HCT116 (cell line): ENCODE data around the gene COMMD1. TPM values are rescaled to one million over a fixed set of nuclear protein-coding genes. Genes with fewer than 3 reads are reported as not detected.

Experiments
- ATAC-seq: fragments of 200-7000 bp; cut with Tn5 transposase; 2 replicates; pipeline ENCODE4 v1.9.1; 2020; ENCODE audit warnings: mild to moderate bottlenecking, moderate library complexity
- BruUV-seq: library from RNA; stranded (reverse); fragments of 400-500 nt; replicated peaks from 2 replicates; lab custom pipeline; 2021; lab: Mats Ljungman, UMichigan
- CTCF ChIA-PET: fragments of 300-600 bp; sonication (Branson Sonifier 250); formaldehyde crosslinking; loops from one replicate; lab custom pipeline; 2021; ENCODE audit warnings: antibody characterized with exemption; lab: Charles Lee
- POLR2A ChIA-PET: fragments of 300-600, 350-600 bp; sonication (Branson Sonifier 250); formaldehyde crosslinking; loops from one replicate; lab custom pipeline; 2021; ENCODE audit warnings: antibody characterized with exemption; lab: Charles Lee
- RAD21 ChIA-PET, 2 experiments: fragments of 300-600 bp; sonication (Branson Sonifier 250); formaldehyde crosslinking; loops; one replicate each; lab custom pipeline; 2023; ENCODE audit warnings: low total read pairs in 2 of 2; ENCODE audit not compliant: uncharacterized antibody in 2 of 2, unreplicated experiment in 2 of 2, low non-redundant PET in 1 of 2; lab: Charles Lee
- DNase-seq: peaks from one replicate; pipeline ENCODE4 v3.0.0-alpha.2; 2010; ENCODE audit warnings: low read depth, low spot score
- H2AFZ ChIP-seq: fragments of 200-600 bp; shearing (Covaris generic), sonication (generic); 2 replicates; pipeline ENCODE4 v1.6.1; 2017; ENCODE audit warnings: low read depth, mixed run types, mixed read lengths, antibody characterized with exemption, low read length; ENCODE audit not compliant: poor library complexity, severe bottlenecking
- H3K27ac ChIP-seq: 2 replicates; pipeline ENCODE4 v1.5.1; 2012; ENCODE audit warnings: low read depth, low read length
- H3K27me3 ChIP-seq: fragments of 200-600 bp; sonication (generic); 2 replicates; pipeline ENCODE4 v1.6.1; 2016; ENCODE audit warnings: mixed run types, low read length, mixed read lengths; ENCODE audit not compliant: insufficient read depth
- H3K36me3 ChIP-seq, 2 experiments: fragments of 200-500 bp in 1 of 2; fragments of 200-600 bp in 1 of 2; sonication (Bioruptor generic) in 1 of 2; sonication (generic) in 1 of 2; 2 replicates each; pipeline versions ENCODE4 v1.5.1 to v1.6.1; 2014 to 2016; ENCODE audit warnings: low read length in 2 of 2, inconsistent platforms in 1 of 2, mixed read lengths in 1 of 2, mixed run types in 1 of 2; ENCODE audit not compliant: insufficient read depth in 2 of 2, control insufficient read depth in 1 of 2
- H3K4me1 ChIP-seq, 2 experiments: fragments of 200-600 bp in 1 of 2; sonication (generic) in 1 of 2; 2 replicates each; pipeline versions ENCODE4 v1.5.1 to v1.6.1; 2012 to 2017; ENCODE audit warnings: low read length in 2 of 2, inconsistent platforms in 1 of 2, mild to moderate bottlenecking in 1 of 2, mixed read lengths in 1 of 2, mixed run types in 1 of 2, moderate library complexity in 1 of 2; ENCODE audit not compliant: insufficient read depth in 2 of 2, control insufficient read depth in 1 of 2
- H3K4me2 ChIP-seq: fragments of 200-600 bp; sonication (generic); 2 replicates; pipeline ENCODE4 v1.6.1; 2017; ENCODE audit warnings: mixed run types, low read length, mixed read lengths
- H3K4me3 ChIP-seq, 2 experiments: fragments of 200-600 bp in 1 of 2; sonication (generic) in 1 of 2; replicated peaks in 1 of 2; 2 replicates each; pipeline ENCODE4 v1.5.1; 2011 to 2016; ENCODE audit warnings: low read length in 2 of 2, control low read depth in 1 of 2, low read depth in 1 of 2, mild to moderate bottlenecking in 1 of 2, mixed read lengths in 1 of 2, mixed run types in 1 of 2
- H3K79me2 ChIP-seq: fragments of 200-600 bp; sonication (generic); 2 replicates; pipeline ENCODE4 v1.6.1; 2017; ENCODE audit warnings: mild to moderate bottlenecking, mixed run types, low read length, moderate library complexity, mixed read lengths; ENCODE audit not compliant: insufficient read depth
- H3K9ac ChIP-seq: fragments of 200-600 bp; sonication (generic); 2 replicates; pipeline ENCODE4 v1.6.1; 2016; ENCODE audit warnings: low read length, mixed read lengths
- H3K9me2 ChIP-seq: fragments of 200-600 bp; sonication (generic), shearing (Covaris generic); 2 replicates; pipeline ENCODE4 v1.6.1; 2017; ENCODE audit warnings: mixed run types, mild to moderate bottlenecking, moderate library complexity; ENCODE audit not compliant: insufficient read depth
- H3K9me3 ChIP-seq, 2 experiments: fragments of 200-500 bp in 1 of 2; fragments of 200-600 bp in 1 of 2; sonication (Bioruptor generic) in 1 of 2; sonication (generic) in 1 of 2; 2 replicates each; pipeline ENCODE4 v1.6.1; 2014 to 2017; ENCODE audit warnings: low read length in 2 of 2, mixed read lengths in 2 of 2, inconsistent platforms in 1 of 2, low read depth in 1 of 2, mild to moderate bottlenecking in 1 of 2, mixed run types in 1 of 2, moderate library complexity in 1 of 2; ENCODE audit not compliant: control insufficient read depth in 1 of 2, insufficient read depth in 1 of 2
- H4K20me1 ChIP-seq: fragments of 200-600 bp; sonication (generic), shearing (Covaris generic); 2 replicates; pipeline ENCODE4 v1.6.1; 2017; ENCODE audit warnings: mixed run types, mild to moderate bottlenecking, moderate library complexity; ENCODE audit not compliant: insufficient read depth
- CBX3 ChIP-seq: IDR thresholded peaks from 2 replicates; pipeline ENCODE4 v1.6.1; 2012; ENCODE audit warnings: low read depth
- CEBPB ChIP-seq: IDR thresholded peaks from 2 replicates; pipeline ENCODE4 v1.6.1; 2012; ENCODE audit warnings: low read depth
- EGR1 ChIP-seq: IDR thresholded peaks from 2 replicates; pipeline ENCODE4 v1.6.1; 2012; ENCODE audit warnings: low read depth
- EZH2 ChIP-seq: fragments of 200-600 bp; sonication (generic); IDR thresholded peaks from 2 replicates; pipeline ENCODE4 v1.6.1; 2017; ENCODE audit warnings: antibody characterized with exemption, mixed run types
- EZH2phosphoT487 ChIP-seq: fragments of 200-600 bp; IDR thresholded peaks from 2 replicates; pipeline ENCODE4 v1.6.1; 2018; ENCODE audit warnings: antibody characterized with exemption, borderline replicate concordance
- FOSL1 ChIP-seq: IDR thresholded peaks from 2 replicates; pipeline ENCODE4 v1.6.1; 2012; ENCODE audit warnings: low read depth
- JUND ChIP-seq: IDR thresholded peaks from 2 replicates; pipeline ENCODE4 v1.6.1; 2012
- POLR2AphosphoS5 ChIP-seq: IDR thresholded peaks from 2 replicates; pipeline ENCODE4 v1.6.1; 2011; ENCODE audit warnings: mild to moderate bottlenecking, low read depth, low read length, moderate library complexity
- REST ChIP-seq: IDR thresholded peaks from 2 replicates; pipeline ENCODE4 v1.6.1; 2012; ENCODE audit warnings: low read depth
- SIN3A ChIP-seq: IDR thresholded peaks from 2 replicates; pipeline ENCODE4 v1.6.1; 2012; ENCODE audit warnings: low read depth
- SP1 ChIP-seq: IDR thresholded peaks from 2 replicates; pipeline ENCODE4 v1.6.1; 2012; ENCODE audit warnings: low read depth
- SRF ChIP-seq: IDR thresholded peaks from 2 replicates; pipeline ENCODE4 v1.6.1; 2012; ENCODE audit warnings: low read depth
- TCF7L2 ChIP-seq: IDR thresholded peaks from 2 replicates; pipeline ENCODE4 v1.7.0; 2011; ENCODE audit warnings: borderline replicate concordance, inconsistent platforms; ENCODE audit not compliant: insufficient read depth, insufficient read length; ENCODE audit errors: extremely low read depth
- YY1 ChIP-seq: IDR thresholded peaks from 2 replicates; pipeline ENCODE4 v1.6.1; 2011; ENCODE audit warnings: low read length, low read depth, moderate library complexity, mild to moderate bottlenecking; ENCODE audit not compliant: insufficient replicate concordance; ENCODE audit errors: extremely low read depth
- ZBTB33 ChIP-seq: IDR thresholded peaks from 2 replicates; pipeline ENCODE4 v1.6.1; 2011; ENCODE audit warnings: mild to moderate bottlenecking, low read length, moderate library complexity; ENCODE audit not compliant: insufficient replicate concordance; ENCODE audit errors: extremely low read depth
- ZFX ChIP-seq: fragments of 450-650 bp; IDR thresholded peaks from 2 replicates; pipeline ENCODE4 v1.6.1; 2017
- intact Hi-C: fragments of 100-400 bp; cut with micrococcal nuclease; formaldehyde crosslinking; loops from 2 replicates; pipeline ENCODE4 v1.10.0; 2022
- total RNA-seq: library from RNA; stranded (reverse); gene quantifications from one replicate; pipeline ENCODE4 v1.2.1, GENCODE V29; 2021; ENCODE audit not compliant: unreplicated experiment

COMMD1 gene
- total RNA-seq, 1 experiment from 2014 or later: 16.1 TPM

GRCh38 chr2:61885896-61886603 is 19.4 kb upstream of the COMMD1 start:
- ChIA-PET CTCF (no interaction called here), POLR2A (no interaction called here), RAD21 (no interaction called here)
- Histone ChIP-seq H3K36me3 (peaks cover 32 to 50% of the 10 kb centered on the region in 2 experiments), H3K79me2 (peaks cover 82% of the 10 kb centered on the region), H3K4me1 (peaks cover 0 to 18% of the 10 kb centered on the region in 2 experiments; a peak in 3 of 4 replicates), H3K27ac (no peak overlapping the region), H3K4me2 (peak overlapping the region; percentile 97), H3K9ac (no peak overlapping the region), H4K20me1 (peaks cover 19% of the 10 kb centered on the region; the same call in 1 of the 2 replicates), H3K9me2 (no peaks in the 10 kb centered on the region), H3K4me3 (no peak overlapping the region), H3K9me3 (no peaks in the 10 kb centered on the region), H3K27me3 (no peaks in the 10 kb centered on the region), H2AFZ (no peak overlapping the region)
- TF ChIP-seq POLR2AphosphoS5 (no peak), CBX3 (no peak), SRF (no peak), FOSL1 (no peak), EZH2 (no peak), SIN3A (no peak), SP1 (no peak), ZBTB33 (no peak), YY1 (no peak), ZFX (no peak), JUND (no peak), CEBPB (no peak), REST (no peak), TCF7L2 (no peak), EZH2phosphoT487 (no peak), EGR1 (no peak)
- BruUV-seq: no TSS peak
- ATAC-seq: no peak
- no peak for DNase-seq
- intact Hi-C loops: no loop called here
